Medulla oblongata (tissue), 1 donor: Measurements from ENCODE around the gene VPS37B.
A peak's percentile ranks its signal among the peaks of the same experiment; 100 is the strongest.

Experiments used
- DNase-seq: peaks from one replicate; pipeline ENCODE4 v3.0.0-alpha.2; 2015; ENCODE audit errors: extremely low spot score

VPS37B gene

DNA sequence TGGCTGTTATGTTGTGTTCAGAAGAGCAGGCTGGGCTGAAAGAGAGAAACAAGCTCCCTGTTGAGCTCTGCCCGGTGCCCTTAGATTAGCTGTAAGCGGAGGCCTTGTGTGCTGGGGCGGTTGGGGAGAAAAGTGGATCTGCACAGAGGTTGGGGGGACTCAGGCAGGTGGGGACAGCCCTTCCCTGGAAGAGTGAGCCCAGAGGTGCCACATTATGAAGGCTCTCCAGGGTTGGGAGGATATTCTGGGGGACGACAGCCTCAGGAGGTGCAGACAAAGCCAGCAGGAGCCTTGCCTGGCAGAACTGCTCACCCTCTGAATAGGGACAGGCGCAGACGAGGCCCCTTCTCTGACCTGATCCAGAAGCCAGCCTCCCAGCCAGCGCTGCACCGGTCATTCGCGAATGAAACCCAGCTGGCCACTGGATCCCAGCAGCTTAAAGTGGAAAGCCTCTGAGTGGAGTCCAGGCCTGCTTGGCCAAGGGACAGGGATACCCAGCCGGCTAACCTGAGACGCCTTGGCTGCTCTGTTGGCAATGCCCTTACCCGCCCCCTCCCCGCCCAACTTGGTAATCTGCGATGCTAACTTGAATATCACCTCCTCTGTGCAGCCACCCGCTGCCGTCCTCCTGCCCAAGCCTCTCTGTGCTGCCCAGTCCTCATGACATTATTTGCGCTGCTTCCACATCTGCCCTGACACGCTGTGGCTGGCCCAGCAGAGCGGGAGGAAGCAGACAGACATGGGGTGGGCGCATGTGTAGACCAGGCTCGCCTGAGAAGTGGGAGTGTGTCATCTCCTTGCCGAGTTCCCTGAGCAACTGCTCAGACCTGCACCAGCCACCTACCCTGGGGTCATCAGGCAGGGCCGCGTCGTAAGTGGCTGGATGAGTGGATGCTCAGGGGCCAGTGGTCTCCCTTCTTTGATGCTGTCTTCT, 55.1 kb downstream of the VPS37B start:
- DNase-seq = peak; percentile 20

DNA sequence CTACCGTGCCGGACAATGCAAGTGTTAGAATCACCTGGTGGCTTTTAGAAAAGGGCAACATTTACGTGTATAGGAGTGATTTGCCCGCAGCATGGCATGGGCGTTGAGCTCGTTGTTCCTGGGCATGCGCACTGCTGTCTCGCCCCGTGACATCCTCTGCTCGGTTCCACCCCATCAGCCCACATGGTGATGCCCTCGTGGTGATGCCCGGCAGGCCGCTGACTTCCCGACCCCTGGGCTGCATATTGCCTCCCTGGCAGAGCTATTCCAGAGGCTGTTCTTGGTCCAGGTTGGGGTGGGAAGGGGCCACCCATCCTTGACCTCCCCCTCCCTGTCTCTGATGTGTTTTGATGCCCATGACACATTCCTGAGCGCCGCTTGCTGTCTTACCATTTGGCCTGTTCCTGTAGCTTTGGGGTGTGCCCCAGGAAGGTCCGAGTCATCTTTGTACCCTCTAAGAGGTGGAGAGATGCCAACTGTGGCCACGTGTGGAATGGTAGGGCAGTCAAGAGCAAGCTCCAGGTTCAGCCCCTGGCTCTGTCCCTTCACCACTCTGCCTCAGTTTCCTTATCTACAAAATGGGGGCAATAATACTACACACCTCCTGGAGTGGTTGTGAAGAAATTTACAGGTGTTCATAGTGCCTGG, 55.9 kb downstream of the VPS37B start:
- DNase-seq = peak; percentile 35

DNA sequence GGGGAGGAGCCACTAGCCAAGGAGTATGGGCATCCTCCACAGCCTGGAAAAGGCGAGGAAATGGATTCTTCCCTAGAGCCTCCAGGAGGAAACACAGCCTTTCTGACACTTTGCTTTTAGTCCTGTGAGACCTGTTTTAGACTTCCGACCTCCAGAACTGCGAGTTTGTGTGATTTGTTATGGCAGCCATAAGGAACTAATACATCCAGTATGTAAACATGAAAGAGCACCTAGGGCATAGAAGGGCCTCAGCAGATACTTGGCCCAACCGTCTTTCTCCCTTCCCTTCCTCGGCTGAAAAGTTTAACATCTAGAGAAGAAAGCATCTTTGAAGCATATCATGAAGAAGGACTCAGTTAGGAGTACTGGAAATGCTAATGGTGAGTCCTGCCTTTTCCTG, 57.1 kb downstream of the VPS37B start:
- peak; percentile 2 for DNase-seq

DNA sequence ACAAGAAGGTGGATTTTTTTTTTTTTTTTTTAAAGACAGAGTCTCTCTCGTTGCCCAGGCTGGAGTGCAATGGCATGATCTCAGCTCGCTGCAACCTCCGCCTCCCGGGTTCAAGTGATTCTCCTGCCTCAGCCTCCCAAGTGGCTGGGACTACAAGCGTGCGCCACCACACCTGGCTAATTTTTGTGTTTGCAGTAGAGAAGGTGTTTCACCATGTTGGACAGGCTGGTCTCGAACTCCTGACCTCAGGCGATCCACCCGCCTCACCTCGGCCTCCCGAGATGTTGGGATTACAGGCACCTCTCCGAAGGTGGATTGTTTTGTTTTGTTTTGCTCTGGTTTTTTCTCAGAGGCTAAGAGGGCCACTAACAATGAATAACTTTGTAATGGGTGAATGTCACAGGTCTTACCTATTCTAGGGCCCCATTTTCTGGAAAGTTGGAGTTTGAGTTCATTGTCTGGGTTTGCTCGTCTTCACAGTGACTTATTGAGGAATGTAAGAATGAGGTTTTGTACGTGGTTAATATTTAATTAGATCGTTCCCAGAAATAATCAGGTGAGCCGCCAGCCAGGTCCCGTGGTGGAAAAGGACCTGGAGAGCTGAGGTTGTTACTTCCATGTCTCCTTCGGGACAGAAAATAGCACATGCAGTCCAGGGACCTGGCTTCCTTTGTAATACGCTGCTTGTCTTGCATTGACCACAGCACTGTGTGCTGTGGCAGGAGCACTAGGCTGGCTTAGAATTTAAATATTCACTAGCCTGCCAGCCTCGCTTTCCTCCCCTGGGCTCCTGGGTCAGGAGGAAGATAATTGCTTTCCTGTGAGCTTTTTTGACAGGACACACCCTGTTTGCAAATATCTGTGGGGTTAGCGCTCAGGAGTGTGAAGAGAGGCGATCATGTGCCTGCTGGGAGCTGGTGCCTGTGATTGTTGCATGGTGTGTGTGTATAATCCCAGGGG, 58.3 kb downstream of the VPS37B start:
- peak; percentile 44 for DNase-seq

DNA sequence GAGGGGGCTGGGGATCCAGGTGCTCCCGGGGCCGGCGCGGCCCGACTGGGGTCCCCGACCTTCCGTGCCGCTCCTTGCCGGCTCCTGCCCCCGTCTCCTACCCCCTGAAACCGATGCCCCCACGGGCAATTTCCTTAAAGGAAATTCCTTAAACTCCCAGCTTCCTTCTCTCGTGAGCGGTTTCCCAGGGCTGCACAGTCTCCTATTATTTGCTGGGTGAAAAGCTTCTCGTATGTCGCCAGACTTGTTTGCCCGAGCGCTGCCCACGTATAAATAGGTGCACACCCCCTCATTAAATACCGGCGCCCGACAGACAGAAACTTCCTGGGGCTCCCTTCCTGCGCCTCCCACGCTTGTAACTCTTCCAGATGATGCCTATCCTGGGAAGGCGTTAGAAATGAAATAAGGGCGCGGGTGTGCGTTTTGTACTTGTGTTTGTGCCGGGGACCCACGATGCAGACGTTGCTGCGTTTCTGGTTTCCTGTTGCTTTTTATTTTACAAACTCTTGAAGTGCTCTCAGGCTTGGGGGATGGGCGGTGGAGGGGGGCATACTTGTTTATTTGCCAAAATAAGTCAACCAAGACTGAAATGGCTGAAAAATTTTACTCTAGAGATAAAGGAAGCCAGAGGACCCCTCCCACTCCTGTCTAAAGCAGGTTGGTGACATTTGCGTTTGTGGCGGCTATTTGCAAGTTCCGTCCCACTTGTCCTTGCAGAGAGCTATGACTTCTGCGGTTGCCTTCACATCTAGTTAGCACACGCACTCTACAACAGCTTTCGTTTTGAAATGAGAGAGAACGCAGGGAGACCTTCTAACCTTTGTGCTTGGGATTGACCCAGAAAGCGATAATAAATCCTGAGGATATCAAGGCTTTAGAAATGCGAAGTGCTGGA, 59.6 kb downstream of the VPS37B start:
- DNase-seq = peak; percentile 78

DNA sequence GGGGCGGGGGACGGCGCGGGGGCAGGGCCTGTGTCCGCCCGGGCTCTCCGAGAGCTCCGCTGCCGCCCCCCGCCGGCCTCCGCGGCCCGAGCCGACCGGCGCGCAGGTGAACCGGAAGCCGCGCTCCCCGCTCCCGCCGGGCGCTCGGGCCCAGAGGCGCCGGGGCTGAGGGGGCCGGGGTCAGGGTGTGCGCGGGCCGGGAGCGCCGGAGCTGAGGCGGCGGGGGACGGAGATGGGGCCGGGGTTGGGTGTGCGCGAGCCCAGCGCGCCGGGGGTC, 60.2 kb downstream of the VPS37B start:
- DNase-seq = no peak

DNA sequence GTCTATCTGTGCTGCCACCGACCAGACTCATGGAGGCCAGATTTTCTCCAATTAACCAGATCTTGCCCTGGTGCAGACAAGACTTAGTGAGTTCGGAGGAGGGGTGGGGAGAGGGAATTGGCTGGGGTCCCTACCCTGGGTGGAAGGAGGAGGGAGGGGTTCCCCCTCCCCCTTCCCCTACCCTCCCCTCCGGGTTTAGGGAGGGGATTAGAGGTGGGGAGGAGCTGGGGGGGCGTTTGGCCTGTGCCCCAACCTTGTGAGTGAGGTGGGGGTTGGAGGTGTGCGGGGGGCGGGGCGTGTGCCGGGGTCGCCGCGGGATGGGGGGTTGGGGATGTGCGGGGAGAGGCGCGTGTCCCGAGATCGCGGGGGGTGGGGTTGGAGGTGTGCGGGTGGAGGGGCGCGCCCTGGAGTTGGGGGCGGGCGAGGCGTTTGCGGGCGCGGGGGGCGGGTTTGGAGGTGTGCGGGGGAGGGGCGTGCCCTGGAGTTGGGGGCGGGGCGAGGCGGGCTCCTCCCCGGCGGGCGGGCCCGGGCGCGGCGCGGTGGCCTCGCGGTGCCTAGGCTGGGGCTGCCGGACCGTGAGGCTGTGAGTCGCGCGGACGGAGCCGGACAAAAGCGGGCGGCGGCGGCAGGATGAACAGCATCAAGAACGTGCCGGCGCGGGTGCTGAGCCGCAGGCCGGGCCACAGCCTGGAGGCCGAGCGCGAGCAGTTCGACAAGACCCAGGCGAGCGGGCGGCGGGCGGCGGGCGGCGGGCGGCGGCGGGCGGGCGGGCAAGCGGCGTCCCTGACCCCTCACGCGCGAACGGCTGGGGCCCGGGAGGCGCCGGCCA, 60.8 kb downstream of the VPS37B start, which contains the start of gene HIP1R:
Gene HIP1R, plus strand, starts transcription at position 537 of the 829 bp plus-strand sequence. Its CDS starts 94 bp downstream, at position 631.
- peak; percentile 60 for DNase-seq

DNA sequence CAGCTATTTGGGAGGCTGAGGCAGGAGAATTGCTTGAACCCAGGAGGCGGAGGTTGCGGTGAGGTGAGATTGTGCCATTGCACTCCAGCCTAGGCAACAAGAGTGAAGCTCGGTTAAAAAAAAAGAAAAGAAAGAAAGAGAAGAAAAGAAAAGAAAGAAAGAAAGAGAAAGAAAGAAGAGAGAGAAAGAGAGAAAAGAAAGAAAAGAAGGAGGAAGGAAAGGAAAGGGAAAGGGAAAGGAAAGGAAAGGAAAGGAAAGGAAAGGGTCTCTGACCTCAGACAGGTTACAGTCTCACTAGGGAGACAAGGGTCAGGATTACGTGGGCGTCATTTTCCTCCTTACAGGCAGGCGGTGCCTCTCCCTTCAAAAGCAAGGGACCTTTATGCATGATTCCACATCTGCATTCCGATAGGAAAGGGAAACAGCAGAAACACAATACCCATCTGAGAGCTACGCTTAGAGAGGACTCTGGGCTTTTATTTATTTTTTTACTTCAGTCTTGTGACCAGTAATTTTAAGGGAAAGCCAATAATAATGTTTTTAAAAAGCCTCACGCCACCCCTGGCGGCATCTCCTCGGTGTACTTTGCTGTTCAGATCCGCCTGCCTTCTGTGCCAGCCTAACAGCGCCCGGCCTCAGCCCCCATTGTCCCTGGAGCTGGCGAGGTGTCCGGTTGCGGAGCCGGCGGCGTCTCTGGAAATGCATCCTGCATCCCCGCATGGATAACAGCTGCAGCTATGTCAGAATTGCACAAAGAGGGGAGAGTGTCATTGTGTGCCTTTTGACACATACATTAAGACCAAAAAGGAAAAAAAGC, 61.6 kb downstream of the VPS37B start:
- DNase-seq = peak; percentile 72

DNA sequence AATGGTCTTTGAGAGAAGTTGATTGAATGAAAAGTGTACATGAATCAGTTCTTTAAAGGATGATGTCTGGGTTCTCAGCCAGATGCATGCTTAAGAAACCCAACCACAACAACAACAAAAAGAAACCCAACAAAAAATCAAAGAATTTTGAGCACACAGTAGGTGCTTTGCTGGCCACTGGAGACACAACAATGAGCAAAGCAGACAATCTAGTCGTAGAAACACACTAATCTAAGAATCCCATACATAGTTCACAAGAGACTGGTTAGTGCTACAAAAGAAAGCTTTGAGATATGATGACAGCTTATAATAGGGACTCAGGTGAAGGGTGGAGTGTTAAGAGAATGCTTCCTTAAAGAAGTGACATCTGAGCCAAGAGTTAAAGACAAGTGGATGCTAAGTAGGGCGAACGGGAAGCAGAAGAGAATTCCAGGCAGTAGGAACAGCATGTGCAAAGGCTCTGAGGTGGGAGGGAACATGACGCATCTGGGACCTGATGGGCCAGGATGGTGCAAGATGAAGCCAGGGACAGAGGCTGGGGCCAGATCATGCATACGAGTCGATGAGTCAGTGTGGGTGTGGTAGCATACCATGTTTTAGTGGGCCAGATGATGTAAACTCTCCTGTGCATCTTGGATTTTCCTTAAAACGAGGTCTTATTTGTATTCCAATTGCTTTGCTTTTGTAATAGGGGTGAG, 65.3 kb downstream of the VPS37B start:
- no peak for DNase-seq

DNA sequence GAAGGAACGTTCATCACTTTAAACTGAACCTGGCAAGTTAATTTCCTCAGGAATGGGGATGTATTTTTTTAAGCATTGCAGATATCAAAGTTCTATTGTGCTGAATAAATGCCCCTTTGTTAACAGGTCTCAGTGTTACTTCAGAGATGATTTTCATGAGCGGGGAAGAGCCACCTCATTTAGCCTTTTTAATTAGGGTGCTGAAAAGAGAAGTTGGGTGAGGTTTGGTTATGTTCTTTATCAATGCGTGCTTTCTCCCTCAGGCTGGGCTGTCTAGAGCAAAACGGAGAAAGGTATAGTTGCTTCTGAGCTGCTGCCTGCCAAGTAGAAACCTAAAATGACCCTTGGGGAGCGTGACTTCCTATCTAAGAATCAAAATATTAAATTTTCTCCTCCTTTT, 68.7 kb downstream of the VPS37B start:
- no peak for DNase-seq

DNA sequence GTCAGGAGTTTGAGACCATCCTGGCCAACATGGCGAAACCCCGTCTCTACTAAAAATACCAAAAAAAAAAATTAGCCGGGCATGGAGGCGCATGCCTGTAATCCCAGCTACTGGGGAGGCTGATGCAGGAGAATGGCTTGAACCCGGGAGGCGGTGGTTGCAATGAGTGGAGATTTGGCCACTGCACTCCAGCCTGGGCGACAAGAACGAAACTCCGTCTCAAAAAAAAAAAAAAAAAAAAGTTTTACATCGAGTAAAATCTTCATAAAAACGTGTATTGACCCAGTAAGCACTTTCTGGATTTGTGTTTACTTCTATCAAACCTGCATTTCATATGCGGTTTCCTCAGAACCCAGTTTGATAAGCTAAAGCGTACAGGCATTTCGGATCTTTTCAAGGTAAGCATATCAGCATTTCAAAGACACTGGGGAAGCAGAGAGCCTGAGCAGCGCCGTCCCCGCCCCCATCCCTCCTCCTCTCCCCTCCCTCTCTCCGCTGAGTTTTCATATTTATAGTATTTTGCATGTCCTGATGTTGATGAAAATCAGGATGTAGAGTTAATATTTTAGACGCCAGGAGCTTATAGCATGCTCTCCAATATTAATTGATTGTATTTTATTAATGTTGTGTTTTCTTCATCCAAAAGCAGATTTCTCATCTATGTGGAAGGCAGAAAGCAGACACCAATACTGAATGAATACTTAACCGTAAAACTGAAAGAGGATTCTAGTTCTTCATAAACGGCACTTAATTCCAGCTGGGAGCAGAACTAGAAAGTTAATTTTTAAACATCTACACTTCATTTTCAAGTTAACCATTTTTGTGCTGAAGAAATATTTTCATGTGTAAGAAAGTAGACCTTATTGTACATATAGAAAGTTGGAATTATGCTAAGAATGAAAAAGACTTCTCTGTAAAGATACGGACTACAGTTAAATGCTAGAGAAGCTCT, 69.9 kb downstream of the VPS37B start:
- no peak for DNase-seq

DNA sequence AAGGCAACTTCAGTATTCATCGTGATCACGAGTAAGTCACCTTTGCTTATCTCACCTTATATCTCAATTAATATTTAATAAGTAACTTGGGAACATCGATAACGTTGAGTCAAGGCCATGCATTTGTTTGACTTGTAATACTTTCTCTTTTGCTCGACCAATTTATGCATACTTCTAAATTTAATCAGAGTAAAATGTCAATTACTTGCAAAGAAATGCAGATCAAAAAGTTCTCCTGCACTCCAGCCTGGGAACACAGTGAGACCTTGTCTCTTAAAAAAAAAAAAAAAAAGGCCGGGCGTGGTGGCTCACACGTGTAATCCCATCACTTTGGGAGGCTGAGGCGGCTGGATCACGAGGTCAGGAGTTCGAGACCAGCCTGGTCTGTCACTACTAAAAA, 72.5 kb downstream of the VPS37B start:
- no peak for DNase-seq

DNA sequence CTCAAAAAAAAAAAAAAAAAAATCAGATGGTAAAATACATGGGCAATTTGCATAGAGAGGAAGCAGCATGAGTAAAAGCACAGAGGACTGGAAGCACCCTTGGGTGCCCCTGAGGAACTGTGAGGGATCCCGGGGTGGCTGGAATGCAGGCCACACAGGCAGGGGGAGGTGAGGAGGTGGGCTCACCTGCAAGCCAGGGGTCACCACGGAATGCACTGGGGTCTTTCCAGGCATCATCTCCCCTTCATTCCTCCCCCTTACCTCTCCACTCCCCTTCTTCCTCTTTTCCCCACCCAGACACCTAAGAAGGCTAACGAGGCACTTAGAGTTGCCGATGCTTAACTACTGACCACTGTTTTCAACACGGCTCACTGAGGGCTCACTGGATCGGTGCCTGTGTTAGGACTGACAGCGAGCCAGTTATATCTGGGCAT, 75.1 kb downstream of the VPS37B start:
- DNase-seq = no peak

DNA sequence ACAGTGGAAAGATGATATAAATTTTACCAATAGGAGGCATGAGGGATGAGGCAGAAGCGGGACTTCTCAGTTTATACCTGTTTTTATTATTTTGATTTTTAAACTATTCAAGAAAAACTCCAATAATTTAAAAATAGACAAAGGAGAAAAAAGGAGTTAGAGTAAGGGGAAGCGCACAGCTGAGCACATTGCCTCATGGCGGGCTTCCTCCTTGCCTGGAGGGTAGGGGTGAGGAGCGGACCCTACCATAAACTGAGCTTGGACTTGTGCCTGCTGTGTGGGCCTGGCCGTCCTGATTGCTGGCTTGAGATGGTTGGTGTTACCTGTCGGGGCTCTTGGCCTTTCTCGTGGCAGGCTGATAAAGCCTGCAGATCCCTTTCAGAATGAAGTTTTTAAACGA, 75.8 kb downstream of the VPS37B start:
- no peak for DNase-seq

DNA sequence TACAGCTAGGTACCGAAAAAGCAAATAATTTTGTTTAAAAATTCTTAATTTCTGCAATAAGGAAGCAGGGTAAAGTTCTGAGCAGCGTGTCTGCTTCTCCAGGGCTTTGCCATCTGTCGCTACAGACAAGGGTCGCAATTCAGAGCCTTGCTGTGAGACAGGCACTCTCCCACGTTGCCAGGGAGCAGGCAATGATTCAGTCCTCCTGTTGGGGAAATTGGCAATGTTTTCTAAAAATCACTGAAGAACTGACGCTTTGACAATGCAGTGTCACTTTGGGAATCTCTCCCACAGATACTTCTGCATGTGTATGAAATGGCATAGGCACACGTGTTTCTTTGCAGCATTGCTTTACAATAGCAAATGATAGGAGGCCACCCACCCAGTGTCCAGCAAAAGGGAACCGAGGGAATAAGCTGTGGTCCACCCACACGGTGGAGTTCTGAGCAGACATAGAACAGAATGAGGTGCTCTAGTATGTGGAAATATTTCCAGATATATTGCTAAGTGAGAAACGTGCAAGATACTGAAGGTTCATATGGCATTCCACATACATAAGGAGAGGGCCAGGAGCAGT, 76.6 kb downstream of the VPS37B start:
- DNase-seq = no peak
